Stimulated activated naive CD8-positive, alpha-beta T cell treated with anti-CD3 and anti-CD28 coated beads, Interleukin-15, Interleukin-2, amounts not matched to agents 100 ng/mL and 50 ng/mL, for 24 hours (primary cell): ENCODE measurements around the gene LCOR.

Experiments used
- H3K27ac Mint-ChIP-seq: one replicate; pipeline ENCODE4 v1.8.0; 2021; ENCODE audit warnings: mild to moderate bottlenecking, mixed read lengths
- H3K27me3 Mint-ChIP-seq: one replicate; pipeline ENCODE4 v1.8.0; 2021; ENCODE audit warnings: mixed read lengths
- H3K36me3 Mint-ChIP-seq: one replicate; pipeline ENCODE4 v1.8.0; 2021; ENCODE audit warnings: low read depth, mixed read lengths
- H3K4me1 Mint-ChIP-seq: one replicate; pipeline ENCODE4 v1.8.0; 2021; ENCODE audit warnings: low read depth, mixed read lengths
- H3K4me3 Mint-ChIP-seq: one replicate; pipeline ENCODE4 v1.8.0; 2021; ENCODE audit warnings: mild to moderate bottlenecking, mixed read lengths
- H3K9me3 Mint-ChIP-seq: one replicate; pipeline ENCODE4 v1.8.0; 2021; ENCODE audit warnings: mixed read lengths

Gene LCOR

GRCh38 chr10:97038688-97039087 lies 206.6 kb downstream of the LCOR start:
- H3K4me3 Mint-ChIP-seq, result no peak overlapping the region
- no peaks in the 10 kb centered on the region for H3K36me3 Mint-ChIP-seq
- no peak overlapping the region for H3K27ac Mint-ChIP-seq
- peaks cover 5% of the 10 kb centered on the region for H3K4me1 Mint-ChIP-seq
- H3K9me3 Mint-ChIP-seq, result no peaks in the 10 kb centered on the region
- H3K27me3 Mint-ChIP-seq, result peaks cover 7% of the 10 kb centered on the region

DNA sequence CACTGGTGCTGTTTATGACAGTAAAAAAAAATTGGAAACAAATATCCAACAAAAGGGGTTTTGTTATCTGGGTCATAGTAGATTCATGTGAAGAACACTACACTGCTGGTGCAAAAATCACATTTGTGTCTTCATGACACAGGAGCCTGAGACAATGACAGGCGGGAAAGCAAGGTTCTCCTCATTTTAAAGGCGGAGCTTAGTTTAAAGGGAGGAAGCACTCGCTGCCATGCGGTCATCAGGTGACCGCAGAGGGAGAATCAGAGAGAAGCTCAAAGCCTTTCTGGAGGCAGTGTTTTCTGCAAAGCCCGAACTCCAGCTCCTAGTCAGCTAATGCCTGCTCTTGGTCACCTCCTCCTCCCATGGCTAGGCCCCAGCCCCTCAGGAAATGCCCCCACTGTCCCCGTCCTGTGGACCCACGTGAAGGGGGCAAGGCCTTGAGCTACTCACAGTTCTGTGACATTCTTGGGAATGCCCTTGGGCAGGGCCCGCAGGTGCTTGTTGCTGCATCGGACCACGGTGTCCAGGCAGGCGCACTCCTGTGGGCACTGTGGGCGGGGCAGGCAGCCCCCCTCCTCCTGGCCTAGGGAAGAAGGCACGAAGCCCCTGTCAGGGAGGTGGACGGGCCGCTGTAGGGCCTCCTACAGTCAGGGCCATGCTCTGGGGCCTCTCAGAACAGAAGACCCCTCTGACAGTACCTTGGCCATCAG lies 207.6 kb downstream of the LCOR start:
- peaks cover 7% of the 10 kb centered on the region for H3K27me3 Mint-ChIP-seq
- no peak overlapping the region for H3K4me3 Mint-ChIP-seq
- H3K27ac Mint-ChIP-seq, result no peak overlapping the region
- H3K36me3 Mint-ChIP-seq, result no peaks in the 10 kb centered on the region
- H3K4me1 Mint-ChIP-seq, result peaks cover 5% of the 10 kb centered on the region
- H3K9me3 Mint-ChIP-seq, result no peaks in the 10 kb centered on the region

- no peaks in the 10 kb centered on the region for H3K36me3 Mint-ChIP-seq
- peaks cover 5% of the 10 kb centered on the region for H3K4me1 Mint-ChIP-seq
- H3K27ac Mint-ChIP-seq, result no peak overlapping the region
- H3K9me3 Mint-ChIP-seq, result no peaks in the 10 kb centered on the region
- no peak overlapping the region for H3K4me3 Mint-ChIP-seq
- peaks cover 7% of the 10 kb centered on the region for H3K27me3 Mint-ChIP-seq
Measured at GRCh38 chr10:97040248-97040584, 208.1 kb downstream of the LCOR start.

DNA sequence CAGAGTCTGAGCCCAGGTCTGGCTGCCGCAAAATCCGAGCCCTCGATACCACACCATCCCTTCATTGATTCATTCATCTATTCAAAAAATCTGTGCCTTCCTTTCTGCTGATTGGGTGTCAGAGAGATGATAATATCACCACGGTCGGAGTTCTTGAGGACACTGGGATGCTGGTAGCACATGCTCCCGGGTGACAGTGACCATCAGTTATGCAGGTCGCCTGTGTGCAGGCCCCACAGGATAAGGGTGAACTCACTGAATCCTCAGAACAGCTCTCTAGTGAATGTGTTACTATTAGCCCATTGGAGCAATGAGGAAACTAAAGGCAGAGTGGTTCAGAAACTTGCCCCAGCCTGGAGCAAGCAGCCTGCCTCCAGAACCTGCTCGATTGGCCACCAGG lies 208.6 kb downstream of the LCOR start:
- Mint-ChIP-seq H3K4me1 (peaks cover 5% of the 10 kb centered on the region), H3K36me3 (no peaks in the 10 kb centered on the region), H3K27ac (no peak overlapping the region), H3K27me3 (peaks cover 7% of the 10 kb centered on the region), H3K4me3 (no peak overlapping the region), H3K9me3 (no peaks in the 10 kb centered on the region)

DNA sequence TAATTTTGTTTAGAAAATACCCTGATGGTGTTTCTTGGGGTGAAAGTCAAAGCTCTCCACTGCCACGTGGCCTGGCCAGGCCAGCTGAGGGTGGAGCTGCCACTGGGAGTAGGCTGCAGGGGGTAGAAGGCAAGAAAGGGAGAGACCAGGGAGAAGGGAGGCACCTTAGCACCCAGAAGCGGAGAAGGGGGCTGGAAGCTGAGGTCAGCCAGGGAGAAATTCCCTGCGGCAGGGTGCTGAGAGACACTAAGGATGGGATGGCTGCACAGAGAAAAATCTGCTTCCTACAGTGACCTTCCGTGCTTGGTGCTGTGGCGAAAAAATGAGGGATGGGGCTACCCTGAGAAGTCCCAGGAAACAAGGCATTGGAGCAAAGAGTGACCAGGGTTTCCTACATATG lies 210.0 kb downstream of the LCOR start:
- peaks cover 5% of the 10 kb centered on the region for H3K4me1 Mint-ChIP-seq

DNA sequence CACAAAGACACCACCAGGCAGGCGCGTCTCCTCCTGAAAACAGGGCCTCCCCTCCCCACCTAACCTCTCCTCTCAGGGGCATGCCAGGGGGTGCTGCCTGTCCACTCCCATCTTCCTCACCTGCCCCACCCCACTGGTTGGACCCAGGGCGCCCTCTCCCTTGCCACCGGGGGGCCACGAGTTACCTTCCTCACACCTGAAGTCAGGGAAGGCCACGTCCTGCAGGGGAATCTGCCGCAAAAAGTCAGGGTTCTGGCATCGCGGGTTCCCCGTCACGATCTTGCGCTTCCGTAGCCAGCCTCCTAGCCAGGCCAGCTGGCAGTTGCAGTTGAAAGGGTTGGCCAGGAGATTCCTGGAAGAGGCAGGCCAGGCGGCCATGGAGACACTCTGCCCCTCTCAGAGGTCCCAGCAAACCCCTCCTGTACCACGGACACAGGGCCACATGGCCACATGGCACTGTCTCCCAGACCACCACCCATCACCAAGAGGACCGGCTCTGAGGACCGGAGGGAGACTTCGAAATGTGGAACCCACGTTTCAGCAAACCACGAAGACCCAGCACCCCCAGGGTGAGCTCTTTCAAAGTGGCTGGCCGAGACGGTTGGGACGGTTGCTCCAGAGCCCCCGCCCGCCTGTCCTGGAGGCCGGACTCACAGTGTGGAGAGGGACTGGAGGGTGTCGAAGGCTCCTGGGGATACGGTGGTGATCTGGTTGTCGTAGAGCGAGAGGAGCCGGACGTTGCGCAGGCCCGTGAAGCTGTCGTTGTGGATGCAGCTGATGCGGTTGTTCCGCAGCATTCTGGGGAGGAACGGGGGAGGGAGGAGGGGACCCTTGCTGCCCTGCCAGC lies 210.8 kb downstream of the LCOR start:
- peaks cover 3% of the 10 kb centered on the region for H3K27me3 Mint-ChIP-seq
- H3K4me3 Mint-ChIP-seq, result no peak overlapping the region
- H3K9me3 Mint-ChIP-seq, result no peaks in the 10 kb centered on the region
- H3K36me3 Mint-ChIP-seq, result no peaks in the 10 kb centered on the region
- H3K27ac Mint-ChIP-seq, result no peak overlapping the region
- peaks cover 3% of the 10 kb centered on the region for H3K4me1 Mint-ChIP-seq

More for the DNA sequence above, 210.0 kb downstream of the LCOR start:
- Mint-ChIP-seq H3K27me3 (peaks cover 3% of the 10 kb centered on the region), H3K36me3 (no peaks in the 10 kb centered on the region), H3K9me3 (no peaks in the 10 kb centered on the region), H3K4me3 (no peak overlapping the region), H3K27ac (no peak overlapping the region)

- H3K4me1 Mint-ChIP-seq, result no peaks in the 10 kb centered on the region
- no peak overlapping the region for H3K4me3 Mint-ChIP-seq
- no peak overlapping the region for H3K27ac Mint-ChIP-seq
- no peaks in the 10 kb centered on the region for H3K36me3 Mint-ChIP-seq
- no peaks in the 10 kb centered on the region for H3K9me3 Mint-ChIP-seq
- peaks cover 3% of the 10 kb centered on the region for H3K27me3 Mint-ChIP-seq
Measured at GRCh38 chr10:97043563-97043855, 211.4 kb downstream of the LCOR start.
